ENCODE results near the gene GH2.

- TF ChIP-seq, protein P1, sequence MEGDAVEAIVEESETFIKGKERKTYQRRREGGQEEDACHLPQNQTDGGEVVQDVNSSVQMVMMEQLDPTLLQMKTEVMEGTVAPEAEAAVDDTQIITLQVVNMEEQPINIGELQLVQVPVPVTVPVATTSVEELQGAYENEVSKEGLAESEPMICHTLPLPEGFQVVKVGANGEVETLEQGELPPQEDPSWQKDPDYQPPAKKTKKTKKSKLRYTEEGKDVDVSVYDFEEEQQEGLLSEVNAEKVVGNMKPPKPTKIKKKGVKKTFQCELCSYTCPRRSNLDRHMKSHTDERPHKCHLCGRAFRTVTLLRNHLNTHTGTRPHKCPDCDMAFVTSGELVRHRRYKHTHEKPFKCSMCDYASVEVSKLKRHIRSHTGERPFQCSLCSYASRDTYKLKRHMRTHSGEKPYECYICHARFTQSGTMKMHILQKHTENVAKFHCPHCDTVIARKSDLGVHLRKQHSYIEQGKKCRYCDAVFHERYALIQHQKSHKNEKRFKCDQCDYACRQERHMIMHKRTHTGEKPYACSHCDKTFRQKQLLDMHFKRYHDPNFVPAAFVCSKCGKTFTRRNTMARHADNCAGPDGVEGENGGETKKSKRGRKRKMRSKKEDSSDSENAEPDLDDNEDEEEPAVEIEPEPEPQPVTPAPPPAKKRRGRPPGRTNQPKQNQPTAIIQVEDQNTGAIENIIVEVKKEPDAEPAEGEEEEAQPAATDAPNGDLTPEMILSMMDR (conservative IDR thresholded peaks at IDR 0.05; ENCODE audit: low read depth in 2 of 2) = no peak
- no peak for TF ChIP-seq POLR2AphosphoS5 (IDR thresholded peaks at IDR 0.05; ENCODE audit: low read depth)
- TF ChIP-seq EZH2phosphoT487 (IDR thresholded peaks at IDR 0.05; ENCODE audit: unreplicated experiment) = no peak
- TF ChIP-seq, protein P2, sequence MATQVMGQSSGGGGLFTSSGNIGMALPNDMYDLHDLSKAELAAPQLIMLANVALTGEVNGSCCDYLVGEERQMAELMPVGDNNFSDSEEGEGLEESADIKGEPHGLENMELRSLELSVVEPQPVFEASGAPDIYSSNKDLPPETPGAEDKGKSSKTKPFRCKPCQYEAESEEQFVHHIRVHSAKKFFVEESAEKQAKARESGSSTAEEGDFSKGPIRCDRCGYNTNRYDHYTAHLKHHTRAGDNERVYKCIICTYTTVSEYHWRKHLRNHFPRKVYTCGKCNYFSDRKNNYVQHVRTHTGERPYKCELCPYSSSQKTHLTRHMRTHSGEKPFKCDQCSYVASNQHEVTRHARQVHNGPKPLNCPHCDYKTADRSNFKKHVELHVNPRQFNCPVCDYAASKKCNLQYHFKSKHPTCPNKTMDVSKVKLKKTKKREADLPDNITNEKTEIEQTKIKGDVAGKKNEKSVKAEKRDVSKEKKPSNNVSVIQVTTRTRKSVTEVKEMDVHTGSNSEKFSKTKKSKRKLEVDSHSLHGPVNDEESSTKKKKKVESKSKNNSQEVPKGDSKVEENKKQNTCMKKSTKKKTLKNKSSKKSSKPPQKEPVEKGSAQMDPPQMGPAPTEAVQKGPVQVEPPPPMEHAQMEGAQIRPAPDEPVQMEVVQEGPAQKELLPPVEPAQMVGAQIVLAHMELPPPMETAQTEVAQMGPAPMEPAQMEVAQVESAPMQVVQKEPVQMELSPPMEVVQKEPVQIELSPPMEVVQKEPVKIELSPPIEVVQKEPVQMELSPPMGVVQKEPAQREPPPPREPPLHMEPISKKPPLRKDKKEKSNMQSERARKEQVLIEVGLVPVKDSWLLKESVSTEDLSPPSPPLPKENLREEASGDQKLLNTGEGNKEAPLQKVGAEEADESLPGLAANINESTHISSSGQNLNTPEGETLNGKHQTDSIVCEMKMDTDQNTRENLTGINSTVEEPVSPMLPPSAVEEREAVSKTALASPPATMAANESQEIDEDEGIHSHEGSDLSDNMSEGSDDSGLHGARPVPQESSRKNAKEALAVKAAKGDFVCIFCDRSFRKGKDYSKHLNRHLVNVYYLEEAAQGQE (IDR thresholded peaks at IDR 0.05; ENCODE audit: unreplicated experiment) = no peak
- no peak for TF ChIP-seq EZH2 (IDR thresholded peaks at IDR 0.05; ENCODE audit: low read depth, unreplicated experiment)
- TF ChIP-seq ZNF114 (CRISPR knock-in tag; IDR thresholded peaks at IDR 0.05) = no peak
- TF ChIP-seq JUNB (IDR thresholded peaks at IDR 0.05; ENCODE audit: unreplicated experiment) = no peak
- no peak for TF ChIP-seq CREB1 (CRISPR knock-in tag; IDR thresholded peaks at IDR 0.05; ENCODE audit: low read depth)
- TF ChIP-seq STAT1 (IDR thresholded peaks at IDR 0.05; ENCODE audit: unreplicated experiment) = no peak
- TF ChIP-seq ZNF331 (CRISPR knock-in tag; IDR thresholded peaks at IDR 0.05; ENCODE audit: low read depth) = no peak
- TF ChIP-seq, protein P3, sequence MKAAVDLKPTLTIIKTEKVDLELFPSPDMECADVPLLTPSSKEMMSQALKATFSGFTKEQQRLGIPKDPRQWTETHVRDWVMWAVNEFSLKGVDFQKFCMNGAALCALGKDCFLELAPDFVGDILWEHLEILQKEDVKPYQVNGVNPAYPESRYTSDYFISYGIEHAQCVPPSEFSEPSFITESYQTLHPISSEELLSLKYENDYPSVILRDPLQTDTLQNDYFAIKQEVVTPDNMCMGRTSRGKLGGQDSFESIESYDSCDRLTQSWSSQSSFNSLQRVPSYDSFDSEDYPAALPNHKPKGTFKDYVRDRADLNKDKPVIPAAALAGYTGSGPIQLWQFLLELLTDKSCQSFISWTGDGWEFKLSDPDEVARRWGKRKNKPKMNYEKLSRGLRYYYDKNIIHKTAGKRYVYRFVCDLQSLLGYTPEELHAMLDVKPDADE (IDR thresholded peaks at IDR 0.05) = no peak
These were observed 49.3 kb downstream of the GH2 start for GRCh38 chr17:63832455-63832854.

Data from GM23338 (cell line).